HEK293T (cell line): ENCODE results near the gene CTU2.

Experiments
- ARNT ChIP-seq: fragments of 450-650 bp; IDR thresholded peaks from 2 replicates; pipeline ENCODE4 v1.6.1; 2017; ENCODE audit warnings: mild to moderate bottlenecking
- BHLHE40 ChIP-seq: fragments of 450-650 bp; IDR thresholded peaks from 2 replicates; pipeline ENCODE4 v1.6.1; 2016; ENCODE audit warnings: mild to moderate bottlenecking, moderate library complexity, borderline replicate concordance
- ELF4 ChIP-seq: fragments of 450-650 bp; IDR thresholded peaks from 2 replicates; pipeline ENCODE4 v1.6.1; 2017; ENCODE audit warnings: antibody characterized with exemption
- FOXA1 ChIP-seq: fragments of 450-650 bp; IDR thresholded peaks from 2 replicates; pipeline ENCODE4 v1.6.1; 2016; ENCODE audit warnings: mild to moderate bottlenecking
- FOXK2 ChIP-seq: fragments of 450-650 bp; IDR thresholded peaks from 2 replicates; pipeline ENCODE4 v1.6.1; 2016; ENCODE audit warnings: mild to moderate bottlenecking
- FOXM1 ChIP-seq: fragments of 450-650 bp; IDR thresholded peaks from 2 replicates; pipeline ENCODE4 v1.6.1; 2017; ENCODE audit warnings: mild to moderate bottlenecking, borderline replicate concordance
- HDGF ChIP-seq: fragments of 450-650 bp; IDR thresholded peaks from 2 replicates; pipeline ENCODE4 v1.6.1; 2017; ENCODE audit warnings: antibody characterized with exemption, borderline replicate concordance
- NFRKB ChIP-seq: fragments of 450-650 bp; IDR thresholded peaks from 2 replicates; pipeline ENCODE4 v1.6.1; 2016; ENCODE audit warnings: mild to moderate bottlenecking, moderate library complexity
- SP1 ChIP-seq: fragments of 450-650 bp; IDR thresholded peaks from 2 replicates; pipeline ENCODE4 v1.6.1; 2017
- SUZ12 ChIP-seq: fragments of 450-650 bp; IDR thresholded peaks from 2 replicates; pipeline ENCODE4 v1.6.1; 2016; ENCODE audit warnings: mild to moderate bottlenecking
- TARDBP ChIP-seq: fragments of 450-650 bp; IDR thresholded peaks from 2 replicates; pipeline ENCODE4 v1.6.1; 2016
- TF ChIP-seq, protein P1 (sequence below): fragments of 450-650 bp; IDR thresholded peaks from 2 replicates; pipeline ENCODE4 v1.6.1; 2016

DNA sequence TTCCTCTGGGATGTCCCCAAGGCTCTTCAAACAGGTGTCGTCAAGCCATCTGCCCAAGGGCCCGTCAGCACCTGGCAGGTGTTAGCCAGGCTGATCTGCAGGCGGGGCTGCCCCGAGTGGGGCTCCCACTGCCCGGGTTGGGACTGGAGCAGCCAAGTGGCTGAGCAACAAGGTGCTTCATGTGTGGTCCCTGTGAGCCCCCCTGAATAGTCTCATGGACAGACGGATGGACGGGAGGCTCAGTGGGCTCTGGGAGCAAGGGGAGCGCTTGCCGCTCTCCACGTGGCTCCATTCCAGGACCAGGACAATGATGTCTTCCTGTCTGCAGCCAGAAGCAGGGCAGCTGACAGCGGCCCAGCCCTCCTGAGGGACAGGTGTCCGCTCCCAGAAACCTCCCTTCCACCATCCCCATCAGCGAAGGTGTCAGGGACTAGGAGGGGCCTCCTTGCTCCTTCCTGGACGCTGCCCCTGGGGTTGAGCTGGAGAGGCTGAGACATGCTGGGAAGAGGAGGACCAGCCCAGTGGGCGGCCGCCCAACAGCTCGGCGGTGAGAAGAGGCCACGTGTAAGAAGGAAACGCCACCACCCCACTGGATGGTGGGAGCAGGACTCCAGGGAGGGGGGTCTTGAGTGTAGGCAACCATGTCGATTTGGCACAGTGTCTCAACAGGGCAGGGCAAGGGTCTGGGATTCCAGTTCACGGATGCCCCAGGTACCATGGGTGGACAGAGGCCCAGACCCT is 29.6 kb upstream of the CTU2 start:
- TF ChIP-seq FOXM1 (no peak), BHLHE40 (no peak), FOXK2 (no peak), SP1 (no peak), TARDBP (no peak), SUZ12 (no peak), FOXA1 (no peak), ELF4 (no peak), ARNT (no peak), NFRKB (no peak), HDGF (no peak)
- TF ChIP-seq, protein P1, sequence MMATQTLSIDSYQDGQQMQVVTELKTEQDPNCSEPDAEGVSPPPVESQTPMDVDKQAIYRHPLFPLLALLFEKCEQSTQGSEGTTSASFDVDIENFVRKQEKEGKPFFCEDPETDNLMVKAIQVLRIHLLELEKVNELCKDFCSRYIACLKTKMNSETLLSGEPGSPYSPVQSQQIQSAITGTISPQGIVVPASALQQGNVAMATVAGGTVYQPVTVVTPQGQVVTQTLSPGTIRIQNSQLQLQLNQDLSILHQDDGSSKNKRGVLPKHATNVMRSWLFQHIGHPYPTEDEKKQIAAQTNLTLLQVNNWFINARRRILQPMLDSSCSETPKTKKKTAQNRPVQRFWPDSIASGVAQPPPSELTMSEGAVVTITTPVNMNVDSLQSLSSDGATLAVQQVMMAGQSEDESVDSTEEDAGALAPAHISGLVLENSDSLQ, result no peak
